ENCODE data around the gene PRG3. TPM values are rescaled to one million over a fixed set of nuclear protein-coding genes. Genes with fewer than 3 reads are reported as not detected.

Gene PRG3
- total and polyA plus RNA-seq, 9 donors, result not detected

GRCh38 chr11:57359896-57360690, 20.9 kb downstream of the PRG3 start:
- H3K4me3 ChIP-seq, result no peak overlapping the region
- no peaks in the 10 kb centered on the region for H3K4me1 ChIP-seq (ENCODE audit: insufficient read depth)
- H3K36me3 ChIP-seq, result no peaks in the 10 kb centered on the region
- DNase-seq, result no peak
- TF ChIP-seq CTCF (IDR thresholded peaks at IDR 0.05), result no peak
- no peak for TF ChIP-seq POLR2A (IDR thresholded peaks at IDR 0.05)
- no peak for TF ChIP-seq EP300 (IDR thresholded peaks at IDR 0.05)
- no peak overlapping the region for H3K27ac ChIP-seq
- H3K27me3 ChIP-seq, result no peaks in the 10 kb centered on the region
- WGBS, 3 donors, result 81 to 87% (median 82%) methylated on average over 9 of the region's 9 CpGs
- no peaks in the 10 kb centered on the region for H3K9me3 ChIP-seq
- intact Hi-C loops (cut with DNase I), result loop anchor here in 1 of 4 donors (10.0 kb wide), 2 partner anchors 85 to 105 kb away; partner anchors contain the start of gene RTN4RL2

- no peak for TF ChIP-seq EP300 (IDR thresholded peaks at IDR 0.05)
- no peak for TF ChIP-seq CTCF (IDR thresholded peaks at IDR 0.05)
- TF ChIP-seq POLR2A (IDR thresholded peaks at IDR 0.05), result no peak
- H3K27ac ChIP-seq, result no peak overlapping the region
- no peaks in the 10 kb centered on the region for H3K9me3 ChIP-seq
- H3K4me1 ChIP-seq (ENCODE audit: insufficient read depth), result no peaks in the 10 kb centered on the region
- no peak for DNase-seq
- WGBS, 3 donors, result 72 to 75% (median 73%) methylated on average over 5 of the region's 5 CpGs
- no peaks in the 10 kb centered on the region for H3K27me3 ChIP-seq
- no peaks in the 10 kb centered on the region for H3K36me3 ChIP-seq
- intact Hi-C loops (cut with DNase I), result loop anchor here in 1 of 4 donors (10.0 kb wide), 2 partner anchors 85 to 105 kb away; partner anchors contain the start of gene RTN4RL2
- H3K4me3 ChIP-seq, result no peak overlapping the region
Measured at GRCh38 chr11:57359396-57359795, 21.6 kb downstream of the PRG3 start.

- no peaks in the 10 kb centered on the region for H3K9me3 ChIP-seq
- intact Hi-C loops (cut with DNase I), result loop anchor here in 1 of 4 donors (10.0 kb wide), 2 partner anchors 84 to 106 kb away; partner anchors contain the start of gene RTN4RL2
- no peak overlapping the region for H3K27ac ChIP-seq
- DNase-seq, result no peak
- no peak for TF ChIP-seq CTCF (IDR thresholded peaks at IDR 0.05)
- no peak for TF ChIP-seq EP300 (IDR thresholded peaks at IDR 0.05)
- TF ChIP-seq POLR2A (IDR thresholded peaks at IDR 0.05), result no peak
- WGBS, 3 donors, result 66 to 72% (median 67%) methylated on average over 9 of the region's 9 CpGs
- H3K4me3 ChIP-seq, result no peak overlapping the region
- no peaks in the 10 kb centered on the region for H3K4me1 ChIP-seq (ENCODE audit: insufficient read depth)
- no peaks in the 10 kb centered on the region for H3K27me3 ChIP-seq
- H3K36me3 ChIP-seq, result no peaks in the 10 kb centered on the region
Measured at GRCh38 chr11:57358991-57359390, 22.0 kb downstream of the PRG3 start.

- H3K9me3 ChIP-seq, result no peaks in the 10 kb centered on the region
- no peak overlapping the region for H3K27ac ChIP-seq
- intact Hi-C loops (cut with DNase I), result loop anchor here in 1 of 4 donors (10.0 kb wide), 2 partner anchors 84 to 106 kb away; partner anchors contain the start of gene RTN4RL2
- H3K36me3 ChIP-seq, result no peaks in the 10 kb centered on the region
- no peak for DNase-seq
- H3K4me3 ChIP-seq, result no peak overlapping the region
- no peak for TF ChIP-seq EP300 (IDR thresholded peaks at IDR 0.05)
- no peak for TF ChIP-seq POLR2A (IDR thresholded peaks at IDR 0.05)
- no peak for TF ChIP-seq CTCF (IDR thresholded peaks at IDR 0.05)
- no peaks in the 10 kb centered on the region for H3K4me1 ChIP-seq (ENCODE audit: insufficient read depth)
- H3K27me3 ChIP-seq, result no peaks in the 10 kb centered on the region
- WGBS, 3 donors, result 67 to 76% (median 72%) methylated on average over 9 of the region's 9 CpGs
Measured at GRCh38 chr11:57358543-57358961, 22.4 kb downstream of the PRG3 start.
